ENCODE results near the gene GCGR. TPM values are rescaled to one million over a fixed set of nuclear protein-coding genes. Genes with fewer than 3 reads are reported as not detected.

GCGR gene
- polyA plus RNA-seq, 1 donor from 2014 or later = not detected

DNA sequence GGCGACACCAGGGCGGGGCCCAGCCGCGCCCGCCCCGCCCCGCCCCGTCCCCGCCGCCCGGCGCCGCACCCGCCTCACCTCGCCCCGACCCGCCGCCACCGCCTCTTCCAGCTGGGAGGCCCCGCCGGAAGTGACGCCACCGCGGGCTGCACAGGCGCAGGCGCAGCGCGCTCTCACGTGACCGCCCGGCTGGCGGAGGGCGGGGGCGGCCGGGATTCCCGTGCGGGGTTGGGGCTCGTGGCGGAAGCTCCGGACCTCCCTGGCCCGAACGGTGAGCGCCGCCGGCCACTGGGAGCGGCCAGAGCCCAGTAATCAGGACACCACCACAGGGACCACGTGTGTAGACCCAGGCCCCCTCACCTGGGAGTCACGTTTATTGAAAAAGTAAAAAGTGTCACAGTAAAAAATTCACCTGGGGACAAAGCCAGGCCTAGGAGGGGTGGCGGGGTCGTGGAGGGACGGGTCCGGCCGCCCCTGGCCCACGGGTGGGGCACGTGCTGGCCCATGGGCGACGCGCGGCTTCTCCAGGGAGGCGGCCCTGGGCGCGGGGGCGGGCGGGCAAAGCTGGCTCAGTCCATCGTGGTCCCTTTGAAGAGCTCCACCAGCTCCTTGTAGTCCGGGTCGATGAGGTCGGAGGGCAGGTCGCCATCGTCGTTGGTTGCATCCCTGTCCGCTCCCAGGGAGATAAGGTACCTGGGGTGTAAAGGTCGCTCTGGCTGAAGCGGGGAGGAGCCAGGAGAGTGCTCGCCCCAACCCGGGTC, 29.4 kb downstream of the GCGR start, which contains the start of gene MCRIP1:
MCRIP1 (minus strand) TSS at position 132 of the 761 bp plus-strand sequence. CDS start 8,785 bp downstream, outside the sequence.
- H3K27ac ChIP-seq (ENCODE audit: low read length) = peak within 1 kb of the TSS; percentile 77
- H3F3A ChIP-seq (ENCODE audit: insufficient read depth, low read length, poor library complexity, severe bottlenecking) = no peaks in the 10 kb centered on the region
- no peaks in the 10 kb centered on the region for H3K27me3 ChIP-seq (ENCODE audit: insufficient read depth, low read depth, low read length)
- H3K4me3 ChIP-seq (ENCODE audit: low read length) = peak within 1 kb of the TSS; percentile 99
- H2AFZ ChIP-seq (ENCODE audit: low read depth, low read length) = peak within 1 kb of the TSS; percentile 65
- H3K36me3 ChIP-seq (ENCODE audit: insufficient read depth, low read length) = no peaks in the 10 kb centered on the region
- H3K9me3 ChIP-seq (ENCODE audit: low read length) = no peaks in the 10 kb centered on the region
- H3K4me2 ChIP-seq (ENCODE audit: low read length) = peak within 1 kb of the TSS; percentile 97
- peaks cover 29% of the 10 kb centered on the region for H3K79me2 ChIP-seq (replicated peaks; ENCODE audit: insufficient read depth, low read length)
- H4K20me1 ChIP-seq (ENCODE audit: insufficient read depth) = peaks cover 8% of the 10 kb centered on the region
- peak within 1 kb of the TSS; percentile 98 for H3K9ac ChIP-seq (ENCODE audit: low read length)
- H3K9me2 ChIP-seq (ENCODE audit: insufficient read depth, low read length) = no peaks in the 10 kb centered on the region
- TF ChIP-seq EP300 (conservative IDR thresholded peaks at IDR 0.05; ENCODE audit: poor library complexity, severe bottlenecking) (no peak), POLR2AphosphoS5 (IDR thresholded peaks at IDR 0.05) (peak; percentile 93), EZH2 (IDR thresholded peaks at IDR 0.05; ENCODE audit: borderline replicate concordance, insufficient read depth, low read length, poor library complexity, severe bottlenecking) (no peak), SMC3 (conservative IDR thresholded peaks at IDR 0.05; ENCODE audit: poor library complexity) (no peak), RAD21 (conservative IDR thresholded peaks at IDR 0.05) (no peak), TAF1 (IDR thresholded peaks at IDR 0.05; ENCODE audit: low read depth) (peak; percentile 34), MXI1 (conservative IDR thresholded peaks at IDR 0.05; ENCODE audit: poor library complexity, severe bottlenecking) (peak; percentile 87)
- TF ChIP-seq, protein P1, sequence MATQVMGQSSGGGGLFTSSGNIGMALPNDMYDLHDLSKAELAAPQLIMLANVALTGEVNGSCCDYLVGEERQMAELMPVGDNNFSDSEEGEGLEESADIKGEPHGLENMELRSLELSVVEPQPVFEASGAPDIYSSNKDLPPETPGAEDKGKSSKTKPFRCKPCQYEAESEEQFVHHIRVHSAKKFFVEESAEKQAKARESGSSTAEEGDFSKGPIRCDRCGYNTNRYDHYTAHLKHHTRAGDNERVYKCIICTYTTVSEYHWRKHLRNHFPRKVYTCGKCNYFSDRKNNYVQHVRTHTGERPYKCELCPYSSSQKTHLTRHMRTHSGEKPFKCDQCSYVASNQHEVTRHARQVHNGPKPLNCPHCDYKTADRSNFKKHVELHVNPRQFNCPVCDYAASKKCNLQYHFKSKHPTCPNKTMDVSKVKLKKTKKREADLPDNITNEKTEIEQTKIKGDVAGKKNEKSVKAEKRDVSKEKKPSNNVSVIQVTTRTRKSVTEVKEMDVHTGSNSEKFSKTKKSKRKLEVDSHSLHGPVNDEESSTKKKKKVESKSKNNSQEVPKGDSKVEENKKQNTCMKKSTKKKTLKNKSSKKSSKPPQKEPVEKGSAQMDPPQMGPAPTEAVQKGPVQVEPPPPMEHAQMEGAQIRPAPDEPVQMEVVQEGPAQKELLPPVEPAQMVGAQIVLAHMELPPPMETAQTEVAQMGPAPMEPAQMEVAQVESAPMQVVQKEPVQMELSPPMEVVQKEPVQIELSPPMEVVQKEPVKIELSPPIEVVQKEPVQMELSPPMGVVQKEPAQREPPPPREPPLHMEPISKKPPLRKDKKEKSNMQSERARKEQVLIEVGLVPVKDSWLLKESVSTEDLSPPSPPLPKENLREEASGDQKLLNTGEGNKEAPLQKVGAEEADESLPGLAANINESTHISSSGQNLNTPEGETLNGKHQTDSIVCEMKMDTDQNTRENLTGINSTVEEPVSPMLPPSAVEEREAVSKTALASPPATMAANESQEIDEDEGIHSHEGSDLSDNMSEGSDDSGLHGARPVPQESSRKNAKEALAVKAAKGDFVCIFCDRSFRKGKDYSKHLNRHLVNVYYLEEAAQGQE (IDR thresholded peaks at IDR 0.05; ENCODE audit: borderline replicate concordance) = peak; percentile 65
- TF ChIP-seq, protein P2, sequence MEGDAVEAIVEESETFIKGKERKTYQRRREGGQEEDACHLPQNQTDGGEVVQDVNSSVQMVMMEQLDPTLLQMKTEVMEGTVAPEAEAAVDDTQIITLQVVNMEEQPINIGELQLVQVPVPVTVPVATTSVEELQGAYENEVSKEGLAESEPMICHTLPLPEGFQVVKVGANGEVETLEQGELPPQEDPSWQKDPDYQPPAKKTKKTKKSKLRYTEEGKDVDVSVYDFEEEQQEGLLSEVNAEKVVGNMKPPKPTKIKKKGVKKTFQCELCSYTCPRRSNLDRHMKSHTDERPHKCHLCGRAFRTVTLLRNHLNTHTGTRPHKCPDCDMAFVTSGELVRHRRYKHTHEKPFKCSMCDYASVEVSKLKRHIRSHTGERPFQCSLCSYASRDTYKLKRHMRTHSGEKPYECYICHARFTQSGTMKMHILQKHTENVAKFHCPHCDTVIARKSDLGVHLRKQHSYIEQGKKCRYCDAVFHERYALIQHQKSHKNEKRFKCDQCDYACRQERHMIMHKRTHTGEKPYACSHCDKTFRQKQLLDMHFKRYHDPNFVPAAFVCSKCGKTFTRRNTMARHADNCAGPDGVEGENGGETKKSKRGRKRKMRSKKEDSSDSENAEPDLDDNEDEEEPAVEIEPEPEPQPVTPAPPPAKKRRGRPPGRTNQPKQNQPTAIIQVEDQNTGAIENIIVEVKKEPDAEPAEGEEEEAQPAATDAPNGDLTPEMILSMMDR (IDR thresholded peaks at IDR 0.05; ENCODE audit: poor library complexity, severe bottlenecking) = no peak

DNA sequence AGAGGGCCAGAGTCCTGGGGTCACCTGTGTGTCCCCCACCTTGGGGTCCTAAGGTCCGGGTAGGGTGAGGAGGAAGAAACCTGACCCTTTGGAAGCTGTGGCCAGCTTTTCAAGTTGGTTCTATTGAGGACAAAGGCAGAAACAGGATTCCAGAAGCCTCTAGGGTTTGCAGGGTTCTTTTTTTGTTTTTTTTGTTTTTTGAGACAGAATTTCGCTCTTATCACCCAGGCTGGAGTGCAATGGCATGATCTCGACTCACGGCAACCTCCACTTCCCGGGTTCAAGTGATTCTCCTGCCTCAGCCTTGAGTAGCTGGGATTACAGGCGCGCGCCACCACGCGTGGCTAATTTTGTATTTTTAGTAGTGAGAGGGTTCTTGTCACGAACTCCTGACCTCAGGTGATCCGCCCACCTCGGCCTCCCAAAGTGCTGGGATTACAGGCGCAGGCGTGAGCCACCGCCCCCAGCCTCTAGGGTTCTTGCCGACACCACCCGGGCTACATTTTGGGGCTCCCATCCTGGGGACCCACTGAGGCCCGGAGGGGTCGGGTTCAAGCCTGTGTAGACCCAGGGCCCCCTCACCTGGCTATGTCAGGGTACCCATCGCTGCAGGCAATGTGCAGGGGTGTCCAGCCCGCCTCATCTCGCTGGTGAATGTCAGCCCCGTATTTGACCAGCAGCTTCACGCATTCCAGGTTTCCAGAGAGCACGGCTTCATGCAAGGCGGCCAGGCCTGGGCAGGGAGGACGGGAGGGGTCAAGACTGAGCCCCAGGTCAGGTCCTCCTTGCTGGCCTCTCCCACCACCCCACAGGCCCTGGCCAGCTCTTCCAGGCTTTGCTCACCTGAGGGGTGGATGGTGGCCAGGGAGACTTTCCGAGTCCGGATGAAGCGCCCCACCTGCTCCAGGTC, 30.2 kb downstream of the GCGR start:
- Histone ChIP-seq H4K20me1 (ENCODE audit: insufficient read depth) (peaks cover 4% of the 10 kb centered on the region), H3K4me3 (ENCODE audit: low read length) (peak overlapping the region; percentile 97), H3K4me2 (ENCODE audit: low read length) (peak overlapping the region; percentile 80), H3K27ac (ENCODE audit: low read length) (peak overlapping the region; percentile 77), H3K9ac (ENCODE audit: low read length) (peak overlapping the region; percentile 98), H3K79me2 (replicated peaks; ENCODE audit: insufficient read depth, low read length) (peaks cover 29% of the 10 kb centered on the region), H2AFZ (ENCODE audit: low read depth, low read length) (no peak overlapping the region), H3K36me3 (ENCODE audit: insufficient read depth, low read length) (no peaks in the 10 kb centered on the region), H3K9me3 (ENCODE audit: low read length) (no peaks in the 10 kb centered on the region), H3K27me3 (ENCODE audit: insufficient read depth, low read depth, low read length) (no peaks in the 10 kb centered on the region), H3K9me2 (ENCODE audit: insufficient read depth, low read length) (no peaks in the 10 kb centered on the region), H3F3A (ENCODE audit: insufficient read depth, low read length, poor library complexity, severe bottlenecking) (no peaks in the 10 kb centered on the region)
- TF ChIP-seq POLR2AphosphoS5 (IDR thresholded peaks at IDR 0.05) = no peak
- no peak for TF ChIP-seq RAD21 (conservative IDR thresholded peaks at IDR 0.05)
- TF ChIP-seq, protein P1 (IDR thresholded peaks at IDR 0.05; ENCODE audit: borderline replicate concordance) = no peak
- TF ChIP-seq EZH2 (IDR thresholded peaks at IDR 0.05; ENCODE audit: borderline replicate concordance, insufficient read depth, low read length, poor library complexity, severe bottlenecking) = no peak
- TF ChIP-seq, protein P2 (IDR thresholded peaks at IDR 0.05; ENCODE audit: poor library complexity, severe bottlenecking) = no peak
- TF ChIP-seq TAF1 (IDR thresholded peaks at IDR 0.05; ENCODE audit: low read depth) = no peak
- no peak for TF ChIP-seq SMC3 (conservative IDR thresholded peaks at IDR 0.05; ENCODE audit: poor library complexity)
- no peak for TF ChIP-seq MXI1 (conservative IDR thresholded peaks at IDR 0.05; ENCODE audit: poor library complexity, severe bottlenecking)
- TF ChIP-seq EP300 (conservative IDR thresholded peaks at IDR 0.05; ENCODE audit: poor library complexity, severe bottlenecking) = no peak
